ENCODE measurements around the gene ZBTB20.

Gene ZBTB20

GRCh38 chr3:114880078-114880477, 267.0 kb downstream of the ZBTB20 start:
- Histone ChIP-seq H3K79me2 (ENCODE audit: control insufficient read depth, low read length) (no peaks in the 10 kb centered on the region), H3K9me2 (replicated peaks; ENCODE audit: control insufficient read depth, low read length) (no peaks in the 10 kb centered on the region), H3K27me3 (ENCODE audit: control insufficient read depth, low read length) (no peaks in the 10 kb centered on the region), H3K36me3 (ENCODE audit: control insufficient read depth, low read length) (no peaks in the 10 kb centered on the region), H3F3A (ENCODE audit: control insufficient read depth, insufficient read depth) (no peaks in the 10 kb centered on the region), H4K20me1 (ENCODE audit: control insufficient read depth, insufficient read depth, low read depth, low read length) (no peaks in the 10 kb centered on the region), H3K4me1 (ENCODE audit: control insufficient read depth, low read length) (no peaks in the 10 kb centered on the region), H3K4me3 (ENCODE audit: low read length) (no peak overlapping the region), H3K9me3 (ENCODE audit: control insufficient read depth, insufficient read depth, low read length) (no peaks in the 10 kb centered on the region), H3K4me2 (ENCODE audit: low read length) (no peak overlapping the region), H3K27ac (ENCODE audit: low read depth, low read length) (no peak overlapping the region)
- TF ChIP-seq CTCF (IDR thresholded peaks at IDR 0.05; ENCODE audit: low read depth, low read length, poor library complexity, severe bottlenecking): no peak
- no peak for TF ChIP-seq EZH2phosphoT487 (IDR thresholded peaks at IDR 0.05; ENCODE audit: borderline replicate concordance, low read length)

GRCh38 chr3:114879059-114880031, 267.7 kb downstream of the ZBTB20 start:
- Histone ChIP-seq H3K9me3 (ENCODE audit: control insufficient read depth, insufficient read depth, low read length) (no peaks in the 10 kb centered on the region), H3F3A (ENCODE audit: control insufficient read depth, insufficient read depth) (no peaks in the 10 kb centered on the region), H4K20me1 (ENCODE audit: control insufficient read depth, insufficient read depth, low read depth, low read length) (no peaks in the 10 kb centered on the region), H3K27ac (ENCODE audit: low read depth, low read length) (no peak overlapping the region), H3K4me2 (ENCODE audit: low read length) (no peak overlapping the region), H3K9me2 (replicated peaks; ENCODE audit: control insufficient read depth, low read length) (no peaks in the 10 kb centered on the region), H3K27me3 (ENCODE audit: control insufficient read depth, low read length) (no peaks in the 10 kb centered on the region), H3K4me3 (ENCODE audit: low read length) (no peak overlapping the region), H3K79me2 (ENCODE audit: control insufficient read depth, low read length) (no peaks in the 10 kb centered on the region), H3K4me1 (ENCODE audit: control insufficient read depth, low read length) (no peaks in the 10 kb centered on the region), H3K36me3 (ENCODE audit: control insufficient read depth, low read length) (no peaks in the 10 kb centered on the region)
- TF ChIP-seq CTCF (IDR thresholded peaks at IDR 0.05; ENCODE audit: low read depth, low read length, poor library complexity, severe bottlenecking) (no peak), EZH2phosphoT487 (IDR thresholded peaks at IDR 0.05; ENCODE audit: borderline replicate concordance, low read length) (no peak)

- Histone ChIP-seq H4K20me1 (ENCODE audit: control insufficient read depth, insufficient read depth, low read depth, low read length) (no peaks in the 10 kb centered on the region), H3K36me3 (ENCODE audit: control insufficient read depth, low read length) (no peaks in the 10 kb centered on the region), H3K9me3 (ENCODE audit: control insufficient read depth, insufficient read depth, low read length) (no peaks in the 10 kb centered on the region), H3K79me2 (ENCODE audit: control insufficient read depth, low read length) (no peaks in the 10 kb centered on the region), H3K4me1 (ENCODE audit: control insufficient read depth, low read length) (no peaks in the 10 kb centered on the region), H3K27ac (ENCODE audit: low read depth, low read length) (no peak overlapping the region), H3K27me3 (ENCODE audit: control insufficient read depth, low read length) (no peaks in the 10 kb centered on the region), H3K4me2 (ENCODE audit: low read length) (no peak overlapping the region), H3K4me3 (ENCODE audit: low read length) (no peak overlapping the region), H3K9me2 (replicated peaks; ENCODE audit: control insufficient read depth, low read length) (no peaks in the 10 kb centered on the region), H3F3A (ENCODE audit: control insufficient read depth, insufficient read depth) (no peaks in the 10 kb centered on the region)
- TF ChIP-seq CTCF (IDR thresholded peaks at IDR 0.05; ENCODE audit: low read depth, low read length, poor library complexity, severe bottlenecking) (no peak), EZH2phosphoT487 (IDR thresholded peaks at IDR 0.05; ENCODE audit: borderline replicate concordance, low read length) (no peak)
Measured at GRCh38 chr3:114878114-114878839, 268.8 kb downstream of the ZBTB20 start.
